ENCODE data around the gene ABI3BP. TPM values are rescaled to one million over a fixed set of nuclear protein-coding genes. Genes with fewer than 3 reads are reported as not detected.

Gene ABI3BP
- total RNA-seq, 1 experiment from 2014 or later, result 3.1 TPM

GRCh38 chr3:100893108-100893507, 100.1 kb downstream of the ABI3BP start:
- Mint-ChIP-seq H3K4me3 (ENCODE audit: unreplicated experiment) (no peak overlapping the region), H3K36me3 (ENCODE audit: insufficient read depth, unreplicated experiment) (no peaks in the 10 kb centered on the region), H3K27ac (ENCODE audit: low read depth, unreplicated experiment) (no peak overlapping the region), H3K4me1 (ENCODE audit: insufficient read depth, unreplicated experiment) (peaks cover 22% of the 10 kb centered on the region), H3K27me3 (ENCODE audit: insufficient read depth, unreplicated experiment) (no peaks in the 10 kb centered on the region), H3K9me3 (ENCODE audit: unreplicated experiment) (no peaks in the 10 kb centered on the region)
- no TSS peak for BruUV-seq (replicated peaks)
- no peak for TF ChIP-seq CTCF (IDR thresholded peaks at IDR 0.05; ENCODE audit: unreplicated experiment)
- ChIA-PET CTCF (interaction anchor here (0.6 to 5.1 kb wide), 9 partner anchors 10 to 310 kb away, joined by 3 to 36 read pairs (median 5); no protein-coding TSS in a partner anchor), POLR2A (no interaction called here)
- no peak for DNase-seq (ENCODE audit: unreplicated experiment)
- intact Hi-C loops (cut with micrococcal nuclease), result loop anchor here (1.0 to 5.0 kb wide), 3 partner anchors 71 to 489 kb away; no protein-coding TSS in a partner anchor

- no peaks in the 10 kb centered on the region for H3K36me3 Mint-ChIP-seq (ENCODE audit: insufficient read depth, unreplicated experiment)
- H3K9me3 Mint-ChIP-seq (ENCODE audit: unreplicated experiment), result no peaks in the 10 kb centered on the region
- no TSS peak for BruUV-seq (replicated peaks)
- no peak overlapping the region for H3K27ac Mint-ChIP-seq (ENCODE audit: low read depth, unreplicated experiment)
- peaks cover 22% of the 10 kb centered on the region for H3K4me1 Mint-ChIP-seq (ENCODE audit: insufficient read depth, unreplicated experiment)
- DNase-seq (ENCODE audit: unreplicated experiment), result peak; percentile 68
- TF ChIP-seq CTCF (IDR thresholded peaks at IDR 0.05; ENCODE audit: unreplicated experiment), result no peak
- ChIA-PET POLR2A (no interaction called here), CTCF (interaction anchor here (0.6 to 5.1 kb wide), 13 partner anchors 11 to 429 kb away, joined by 3 to 36 read pairs (median 4); no protein-coding TSS in a partner anchor)
- no peak overlapping the region for H3K4me3 Mint-ChIP-seq (ENCODE audit: unreplicated experiment)
- intact Hi-C loops (cut with micrococcal nuclease), result loop anchor here (5.0 kb wide), 2 partner anchors 70 to 490 kb away; no protein-coding TSS in a partner anchor
- H3K27me3 Mint-ChIP-seq (ENCODE audit: insufficient read depth, unreplicated experiment), result no peaks in the 10 kb centered on the region
Measured at GRCh38 chr3:100891827-100892226, 101.4 kb downstream of the ABI3BP start.

- DNase-seq (ENCODE audit: unreplicated experiment), result peak; percentile 54
- Mint-ChIP-seq H3K36me3 (ENCODE audit: insufficient read depth, unreplicated experiment) (no peaks in the 10 kb centered on the region), H3K27me3 (ENCODE audit: insufficient read depth, unreplicated experiment) (no peaks in the 10 kb centered on the region), H3K4me3 (ENCODE audit: unreplicated experiment) (no peak overlapping the region), H3K4me1 (ENCODE audit: insufficient read depth, unreplicated experiment) (peaks cover 22% of the 10 kb centered on the region), H3K9me3 (ENCODE audit: unreplicated experiment) (no peaks in the 10 kb centered on the region), H3K27ac (ENCODE audit: low read depth, unreplicated experiment) (no peak overlapping the region)
- peak; percentile 36 for TF ChIP-seq CTCF (IDR thresholded peaks at IDR 0.05; ENCODE audit: unreplicated experiment)
- BruUV-seq (replicated peaks), result no TSS peak
- ChIA-PET CTCF (interaction anchor here (0.9 to 5.1 kb wide), 3 partner anchors 94 to 306 kb away, joined by 6 to 36 read pairs (median 10); no protein-coding TSS in a partner anchor), POLR2A (no interaction called here)
- intact Hi-C loops (cut with micrococcal nuclease), result loop anchor here (5.0 kb wide), 2 partner anchors 69 to 491 kb away; no protein-coding TSS in a partner anchor
Measured at GRCh38 chr3:100891033-100891432, 102.2 kb downstream of the ABI3BP start.

GRCh38 chr3:100888881-100889280, 104.3 kb downstream of the ABI3BP start:
- intact Hi-C loops (cut with micrococcal nuclease), result no loop called here
- Mint-ChIP-seq H3K4me1 (ENCODE audit: insufficient read depth, unreplicated experiment) (peaks cover 22% of the 10 kb centered on the region), H3K4me3 (ENCODE audit: unreplicated experiment) (no peak overlapping the region), H3K36me3 (ENCODE audit: insufficient read depth, unreplicated experiment) (no peaks in the 10 kb centered on the region), H3K27ac (ENCODE audit: low read depth, unreplicated experiment) (no peak overlapping the region), H3K9me3 (ENCODE audit: unreplicated experiment) (no peaks in the 10 kb centered on the region), H3K27me3 (ENCODE audit: insufficient read depth, unreplicated experiment) (no peaks in the 10 kb centered on the region)
- DNase-seq (ENCODE audit: unreplicated experiment), result no peak
- no peak for TF ChIP-seq CTCF (IDR thresholded peaks at IDR 0.05; ENCODE audit: unreplicated experiment)
- no TSS peak for BruUV-seq (replicated peaks)
- ChIA-PET CTCF (no interaction called here), POLR2A (no interaction called here)
